Mucosa of rectum (tissue), 2 donors: ENCODE results near the gene ARSB.

Experiments
- H3K27ac ChIP-seq, 2 donors: one replicate each; pipeline ENCODE4 v1.7.0; 2013; ENCODE audit warnings: inconsistent platforms in 2 of 2, low read depth in 2 of 2, low read length in 2 of 2
- H3K27me3 ChIP-seq, 2 donors: one replicate each; pipeline ENCODE4 v1.7.0; 2013; ENCODE audit warnings: low read length in 2 of 2; ENCODE audit not compliant: control insufficient read depth in 2 of 2, insufficient read depth in 2 of 2
- H3K36me3 ChIP-seq, 2 donors: one replicate each; pipeline ENCODE4 v1.7.0; 2013; ENCODE audit warnings: low read length in 2 of 2; ENCODE audit not compliant: control insufficient read depth in 2 of 2, insufficient read depth in 2 of 2
- H3K4me1 ChIP-seq, 2 donors: one replicate each; pipeline ENCODE4 v1.7.0; 2013; ENCODE audit warnings: low read length in 2 of 2, mild to moderate bottlenecking in 1 of 2; ENCODE audit not compliant: control insufficient read depth in 2 of 2, insufficient read depth in 2 of 2
- H3K4me3 ChIP-seq, 2 donors: one replicate each; pipeline ENCODE4 v1.7.0; 2013; ENCODE audit warnings: low read length in 2 of 2
- H3K9ac ChIP-seq, 2 donors: one replicate each; pipeline ENCODE4 v1.7.0; 2013; ENCODE audit warnings: low read length in 2 of 2, low read depth in 1 of 2, mild to moderate bottlenecking in 1 of 2
- H3K9me3 ChIP-seq, 2 donors: one replicate each; pipeline ENCODE4 v1.7.0; 2013; ENCODE audit warnings: low read length in 2 of 2; ENCODE audit not compliant: control insufficient read depth in 2 of 2
- donor health status: healthy.
- donor health status: Normal muscosa, but diverticular disease.

The ARSB gene

GRCh38 chr5:78787783-78788182 lies 197.3 kb downstream of the ARSB start:
- Histone ChIP-seq H3K27ac (no peak overlapping the region), H3K9ac (no peak overlapping the region), H3K27me3 (no peaks in the 10 kb centered on the region), H3K9me3 (no peaks in the 10 kb centered on the region), H3K4me3 (no peak overlapping the region), H3K4me1 (no peaks in the 10 kb centered on the region), H3K36me3 (no peaks in the 10 kb centered on the region)

DNA sequence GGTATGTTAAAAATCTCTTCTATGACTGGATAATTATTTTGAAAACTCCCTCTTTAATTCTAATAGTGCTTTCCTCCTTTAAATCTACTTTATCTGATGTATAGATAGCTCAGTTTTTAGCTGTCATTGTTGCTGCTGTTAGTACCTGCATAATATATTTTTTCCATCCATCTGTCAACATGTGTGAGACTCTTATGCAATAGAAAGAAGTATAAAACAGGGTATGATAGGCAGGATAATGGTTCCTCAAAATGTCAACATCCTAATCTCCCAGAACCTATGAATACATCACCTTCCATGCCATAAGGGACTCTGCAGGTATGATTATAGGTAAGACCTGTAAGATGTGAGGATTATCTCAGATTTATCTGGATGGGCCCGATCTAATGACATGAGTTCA lies 199.7 kb downstream of the ARSB start:
- H3K36me3 ChIP-seq = no peaks in the 10 kb centered on the region
- H3K4me1 ChIP-seq = no peaks in the 10 kb centered on the region
- no peak overlapping the region for H3K27ac ChIP-seq
- H3K27me3 ChIP-seq = no peaks in the 10 kb centered on the region
- no peaks in the 10 kb centered on the region for H3K9me3 ChIP-seq
- no peak overlapping the region for H3K4me3 ChIP-seq
- H3K9ac ChIP-seq = no peak overlapping the region

GRCh38 chr5:78783434-78784130 lies 201.5 kb downstream of the ARSB start:
- H3K4me1 ChIP-seq = no peaks in the 10 kb centered on the region
- no peak overlapping the region for H3K27ac ChIP-seq
- no peak overlapping the region for H3K4me3 ChIP-seq
- H3K27me3 ChIP-seq = no peaks in the 10 kb centered on the region
- no peak overlapping the region for H3K9ac ChIP-seq
- no peaks in the 10 kb centered on the region for H3K9me3 ChIP-seq
- peaks cover 0 to 3% of the 10 kb centered on the region in 2 donors for H3K36me3 ChIP-seq

GRCh38 chr5:78782728-78783127 lies 202.4 kb downstream of the ARSB start:
- Histone ChIP-seq H3K36me3 (peaks cover 0 to 3% of the 10 kb centered on the region in 2 donors), H3K27ac (no peak overlapping the region), H3K4me1 (no peaks in the 10 kb centered on the region), H3K9ac (no peak overlapping the region), H3K27me3 (no peaks in the 10 kb centered on the region), H3K4me3 (no peak overlapping the region), H3K9me3 (no peaks in the 10 kb centered on the region)

DNA sequence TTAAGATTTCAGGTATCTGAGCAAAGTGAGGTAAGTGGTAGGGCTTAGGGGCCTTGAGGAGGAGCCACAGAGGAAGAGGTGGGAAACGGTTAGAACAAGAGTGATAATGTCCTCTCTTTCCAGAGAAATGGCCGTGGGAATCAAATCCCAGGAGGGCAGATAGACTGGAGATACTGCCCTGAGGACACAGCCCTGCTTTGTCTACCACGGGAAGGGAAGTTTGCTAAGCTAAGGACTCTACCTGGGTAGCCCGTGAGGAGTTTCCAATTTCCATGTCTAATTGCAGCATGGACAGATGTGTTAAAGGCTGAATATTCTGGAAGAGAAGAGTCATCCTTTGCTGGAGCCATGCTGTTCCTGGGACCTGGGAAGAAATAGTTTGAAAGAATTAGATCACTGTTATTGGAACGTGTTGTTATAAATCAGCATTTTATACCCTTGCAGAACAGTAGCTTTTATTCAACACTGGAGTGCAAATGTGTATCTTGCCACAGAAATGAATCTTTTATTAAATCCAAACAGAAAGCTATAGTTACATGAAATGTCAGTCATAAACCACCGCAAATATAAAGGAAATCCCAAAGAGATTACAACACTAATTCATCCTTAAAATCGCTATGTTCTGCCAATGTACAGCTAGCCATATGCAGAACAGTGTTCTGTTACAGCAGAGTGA lies 203.4 kb downstream of the ARSB start:
- Histone ChIP-seq H3K4me3 (no peak overlapping the region), H3K9ac (no peak overlapping the region), H3K9me3 (peaks cover 0 to under 1% of the 10 kb centered on the region in 2 donors), H3K4me1 (no peaks in the 10 kb centered on the region), H3K27ac (no peak overlapping the region), H3K36me3 (peaks cover 0 to 3% of the 10 kb centered on the region in 2 donors), H3K27me3 (no peaks in the 10 kb centered on the region)

- H3K9me3 ChIP-seq = peaks cover 0 to 2% of the 10 kb centered on the region in 2 donors
- no peak overlapping the region for H3K27ac ChIP-seq
- H3K9ac ChIP-seq = no peak overlapping the region
- no peaks in the 10 kb centered on the region for H3K27me3 ChIP-seq
- H3K36me3 ChIP-seq = peaks cover 0 to 3% of the 10 kb centered on the region in 2 donors
- H3K4me3 ChIP-seq = no peak overlapping the region
- no peaks in the 10 kb centered on the region for H3K4me1 ChIP-seq
Observed at GRCh38 chr5:78779771-78780616, 205.1 kb downstream of the ARSB start.

GRCh38 chr5:78779262-78779661 lies 205.8 kb downstream of the ARSB start:
- H3K27ac ChIP-seq = no peak overlapping the region
- H3K4me3 ChIP-seq = no peak overlapping the region
- peaks cover 0 to 2% of the 10 kb centered on the region in 2 donors for H3K9me3 ChIP-seq
- H3K4me1 ChIP-seq = no peaks in the 10 kb centered on the region
- H3K27me3 ChIP-seq = no peaks in the 10 kb centered on the region
- H3K36me3 ChIP-seq = peaks cover 0 to 3% of the 10 kb centered on the region in 2 donors
- no peak overlapping the region for H3K9ac ChIP-seq

DNA sequence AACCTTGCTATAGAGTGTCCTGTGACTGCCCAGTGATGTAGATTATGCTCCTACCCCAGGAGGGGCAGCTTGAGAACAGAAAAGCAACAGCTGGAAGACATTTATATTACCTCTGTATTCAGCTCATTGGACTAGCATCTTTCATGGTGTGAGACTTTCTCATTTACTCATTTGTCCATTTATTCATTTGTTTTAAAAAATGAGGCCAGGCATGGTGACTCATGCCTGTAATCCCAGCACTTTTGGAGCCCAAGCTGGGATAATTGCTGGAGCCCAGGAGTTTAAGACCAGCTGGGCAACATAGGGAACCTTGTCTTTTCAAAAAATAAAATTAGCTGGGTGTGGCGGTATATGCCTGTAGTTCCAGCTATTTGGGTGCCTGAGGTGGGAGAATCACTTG lies 206.6 kb downstream of the ARSB start:
- no peak overlapping the region for H3K4me3 ChIP-seq
- peaks cover 0 to 2% of the 10 kb centered on the region in 2 donors for H3K9me3 ChIP-seq
- H3K9ac ChIP-seq = no peak overlapping the region
- no peaks in the 10 kb centered on the region for H3K27me3 ChIP-seq
- no peak overlapping the region for H3K27ac ChIP-seq
- no peaks in the 10 kb centered on the region for H3K4me1 ChIP-seq
- peaks cover 0 to 3% of the 10 kb centered on the region in 2 donors for H3K36me3 ChIP-seq

DNA sequence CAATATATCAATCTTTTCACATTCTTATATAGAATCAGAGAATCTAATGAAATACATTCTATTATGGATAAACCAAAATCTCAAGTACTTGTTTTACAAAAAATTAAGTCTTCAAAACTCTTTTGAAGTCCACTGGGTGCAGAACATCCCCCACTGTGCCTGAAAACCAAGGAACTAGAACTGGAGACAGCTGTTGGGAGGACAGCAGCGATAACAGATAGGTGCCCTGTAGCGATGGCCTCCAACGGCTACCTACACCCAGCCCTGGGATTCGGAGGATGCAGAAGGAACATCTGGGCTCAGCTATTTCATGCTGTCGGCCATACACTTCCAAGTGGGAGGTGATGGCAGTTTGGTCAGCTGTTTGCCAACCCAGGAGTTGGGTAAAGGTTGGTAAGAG lies 207.2 kb downstream of the ARSB start:
- Histone ChIP-seq H3K27ac (no peak overlapping the region), H3K36me3 (peaks cover 0 to 3% of the 10 kb centered on the region in 2 donors), H3K9me3 (peaks cover 0 to 2% of the 10 kb centered on the region in 2 donors)

GRCh38 chr5:78776637-78777036 lies 208.5 kb downstream of the ARSB start:
- Histone ChIP-seq H3K9me3 (peaks cover 0 to 2% of the 10 kb centered on the region in 2 donors), H3K9ac (no peak overlapping the region), H3K36me3 (peaks cover 0 to 3% of the 10 kb centered on the region in 2 donors), H3K27ac (no peak overlapping the region), H3K4me3 (no peak overlapping the region), H3K4me1 (peaks cover 0 to 4% of the 10 kb centered on the region in 2 donors), H3K27me3 (no peaks in the 10 kb centered on the region)

More for the DNA sequence above, 207.2 kb downstream of the ARSB start:
- H3K4me3 ChIP-seq = no peak overlapping the region
- H3K9ac ChIP-seq = no peak overlapping the region
- H3K4me1 ChIP-seq = no peaks in the 10 kb centered on the region
- no peaks in the 10 kb centered on the region for H3K27me3 ChIP-seq
